GM21825 (cell line): ENCODE measurements around the gene TOX3.

Source experiments
- ATAC-seq: cut with Tn5 transposase; IDR thresholded peaks from one replicate; pipeline ENCODE4 v1.9.1; 2021; ENCODE audit warnings: mild to moderate bottlenecking, moderate library complexity; ENCODE audit not compliant: unreplicated experiment

The TOX3 gene

DNA sequence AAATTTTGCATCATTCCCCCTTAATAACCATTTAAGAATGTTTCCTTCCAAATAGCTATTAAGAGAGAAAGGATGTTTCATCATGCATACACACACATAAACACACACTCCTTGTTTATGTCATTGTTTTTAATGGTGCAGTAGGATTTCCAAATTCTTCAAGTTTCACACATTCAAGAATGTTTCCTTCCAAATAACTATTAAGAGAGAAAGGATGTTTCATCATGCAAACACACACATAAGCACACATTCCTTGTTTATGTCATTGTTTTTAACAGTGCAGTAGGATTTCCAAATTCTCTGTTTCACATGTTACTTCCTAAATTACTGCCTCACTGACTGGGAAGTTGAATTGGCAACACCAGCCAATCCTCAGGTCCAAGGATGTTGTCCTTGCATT is 7.8 kb downstream of the TOX3 start:
- ATAC-seq: no peak

DNA sequence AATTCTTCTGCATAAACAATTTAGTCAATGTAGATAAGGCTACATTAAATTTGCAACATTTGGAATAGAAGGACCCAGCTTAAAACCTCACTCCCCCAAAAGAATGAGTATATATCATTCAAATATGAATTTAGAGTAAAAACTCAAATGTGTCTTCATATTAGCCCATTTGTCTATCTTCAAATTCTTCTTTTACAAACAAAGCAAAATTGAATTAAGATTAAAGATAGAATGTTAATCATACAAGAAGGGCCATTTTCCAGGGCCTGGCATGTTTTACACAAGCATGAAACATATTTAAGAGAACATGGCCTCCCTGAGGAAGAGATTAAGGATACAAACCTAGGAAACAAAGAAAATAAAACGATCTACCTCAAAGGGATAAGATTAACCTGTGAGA is 8.4 kb downstream of the TOX3 start:
- no peak for ATAC-seq

DNA sequence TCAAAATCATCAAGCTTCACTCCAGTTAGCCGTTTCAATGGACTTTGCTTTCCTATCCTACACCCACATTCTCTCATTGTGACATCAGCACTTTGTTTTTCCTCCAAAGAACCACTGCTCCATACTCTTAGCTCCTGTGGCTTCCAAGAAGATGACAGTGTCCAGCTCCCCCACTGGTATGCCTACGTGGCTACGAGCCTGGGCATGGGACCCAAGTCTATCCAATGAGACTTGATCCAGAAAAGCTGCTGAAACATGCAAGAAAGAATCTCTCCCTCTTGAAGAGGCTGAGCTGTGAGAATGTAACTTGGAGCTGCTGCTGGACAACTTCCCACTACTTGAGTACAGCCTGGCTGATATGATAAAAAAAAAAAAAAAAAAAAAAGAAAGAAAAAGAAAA is 9.4 kb downstream of the TOX3 start:
- ATAC-seq: no peak

DNA sequence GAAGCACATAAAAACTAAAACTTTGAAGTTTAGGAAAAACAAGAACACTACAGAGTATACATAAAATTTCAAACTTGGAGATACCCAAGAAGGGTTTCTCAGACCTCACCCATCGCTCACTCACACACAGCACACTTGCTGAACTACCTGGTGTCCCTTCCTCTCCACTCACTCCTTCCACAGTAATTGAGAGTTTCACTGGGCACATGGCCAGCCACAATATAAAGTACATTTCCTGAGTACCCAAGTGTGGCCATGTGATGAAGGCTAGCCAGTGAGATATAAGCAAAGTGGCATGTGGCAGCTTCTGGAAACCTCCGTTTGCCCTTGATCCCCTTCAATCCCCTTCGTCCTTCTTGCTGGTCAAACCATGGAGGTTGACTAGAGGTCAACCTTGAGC is 11.9 kb downstream of the TOX3 start:
- no peak for ATAC-seq

DNA sequence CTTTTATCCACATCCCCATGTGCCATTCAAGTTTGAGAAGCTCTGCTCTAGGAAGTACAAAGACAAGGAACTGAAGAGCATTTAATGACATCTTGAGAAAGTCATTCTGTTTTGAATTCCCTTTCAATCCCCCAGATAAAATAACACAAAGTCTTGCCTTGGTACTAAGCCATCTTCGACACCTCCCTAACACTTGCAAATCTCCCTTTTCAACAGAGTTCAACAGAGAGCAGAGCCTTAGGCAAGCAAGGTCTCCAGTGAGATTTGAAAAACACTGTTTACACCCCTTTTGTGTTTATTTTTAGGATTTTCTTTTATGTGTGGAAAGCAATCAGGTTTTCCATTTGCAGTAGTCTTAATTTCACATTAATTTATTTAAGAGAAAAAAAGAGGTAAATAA is 13.6 kb downstream of the TOX3 start:
- no peak for ATAC-seq

DNA sequence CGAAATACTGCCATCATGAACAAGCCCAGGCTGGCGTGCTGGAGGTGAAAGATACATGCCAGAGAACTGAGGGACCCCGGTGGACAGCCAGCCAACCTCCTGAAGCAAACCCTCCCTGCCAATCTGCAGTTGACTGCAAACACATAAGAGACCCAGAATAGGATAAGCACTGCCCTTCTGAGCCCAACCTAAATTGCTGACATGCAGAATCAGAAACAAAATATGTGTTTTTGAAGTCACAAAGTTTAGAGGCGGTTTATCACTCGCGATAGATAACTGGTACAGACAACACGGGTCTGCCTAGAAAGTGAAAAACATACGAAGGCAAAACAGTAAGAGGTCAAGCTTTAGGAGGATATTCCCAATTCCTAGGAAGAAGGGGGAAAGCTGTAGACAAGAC is 14.6 kb downstream of the TOX3 start:
- no peak for ATAC-seq

DNA sequence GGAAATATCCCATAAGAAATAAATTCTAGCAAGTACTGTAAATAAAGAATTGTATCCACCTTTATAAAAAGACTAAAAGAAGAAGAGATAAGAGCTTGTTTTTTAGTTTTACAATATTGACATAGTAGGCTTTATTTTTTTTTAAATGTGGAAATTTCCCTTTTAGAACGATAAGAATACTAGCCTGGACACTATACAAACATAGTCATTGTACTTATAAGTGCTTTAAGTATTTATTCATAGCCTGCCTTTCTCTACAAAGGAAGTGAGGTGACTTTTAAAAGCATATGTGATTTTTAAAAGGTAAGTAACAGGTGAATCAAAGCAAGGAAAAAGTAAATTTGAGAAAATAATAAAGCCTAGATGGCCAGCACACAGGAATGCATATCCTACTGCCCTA is 17.7 kb downstream of the TOX3 start:
- ATAC-seq: no peak

DNA sequence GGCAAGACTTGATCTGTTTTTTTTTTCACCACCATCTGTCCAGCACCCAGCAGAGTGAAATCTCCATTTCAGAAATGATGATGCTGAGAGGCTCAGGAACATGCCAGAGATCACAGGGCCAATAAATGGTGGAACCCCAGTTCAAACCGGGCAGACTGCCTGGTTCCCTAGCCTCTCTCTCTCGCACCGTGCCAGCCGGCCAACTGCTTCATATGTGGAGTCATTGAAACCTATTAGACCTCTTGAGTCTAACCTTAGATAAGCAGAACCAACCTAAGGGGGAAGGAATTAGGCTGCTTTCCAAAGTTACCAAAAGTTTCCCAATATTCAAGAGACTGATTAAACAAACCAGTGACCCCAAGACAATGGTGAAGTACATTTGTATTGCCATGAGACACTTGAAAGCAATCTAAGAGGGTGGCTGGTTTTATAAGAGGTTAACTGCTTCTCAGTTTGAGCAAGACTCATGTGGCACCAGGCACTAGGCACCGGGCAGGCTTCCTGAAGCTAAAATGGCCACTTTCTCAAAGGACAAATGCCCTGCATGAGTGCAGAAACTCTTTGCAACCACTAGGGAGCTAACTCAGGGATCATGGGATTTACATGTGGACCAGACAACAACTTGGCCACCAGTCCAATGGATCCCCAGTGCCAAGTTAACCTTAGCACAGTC is 18.4 kb downstream of the TOX3 start:
- ATAC-seq: no peak

DNA sequence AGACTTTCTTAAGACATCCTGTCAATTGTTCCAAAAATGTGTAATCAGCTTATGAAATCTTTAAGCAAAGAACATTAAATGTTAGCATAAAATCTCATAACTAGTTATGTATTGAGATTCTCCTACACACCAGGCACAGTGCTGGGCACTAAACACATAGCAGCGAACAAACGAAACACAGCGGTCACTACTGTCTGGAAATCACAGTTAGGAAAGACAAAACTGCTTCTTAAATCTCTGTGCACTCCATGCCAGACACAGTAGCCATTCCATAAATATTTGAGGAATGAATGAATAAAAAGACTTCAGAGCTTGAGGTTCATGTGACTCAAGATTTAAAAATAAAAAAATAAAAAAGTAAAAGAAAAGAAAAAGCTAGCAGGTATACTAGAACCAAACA is 20.1 kb downstream of the TOX3 start:
- no peak for ATAC-seq

DNA sequence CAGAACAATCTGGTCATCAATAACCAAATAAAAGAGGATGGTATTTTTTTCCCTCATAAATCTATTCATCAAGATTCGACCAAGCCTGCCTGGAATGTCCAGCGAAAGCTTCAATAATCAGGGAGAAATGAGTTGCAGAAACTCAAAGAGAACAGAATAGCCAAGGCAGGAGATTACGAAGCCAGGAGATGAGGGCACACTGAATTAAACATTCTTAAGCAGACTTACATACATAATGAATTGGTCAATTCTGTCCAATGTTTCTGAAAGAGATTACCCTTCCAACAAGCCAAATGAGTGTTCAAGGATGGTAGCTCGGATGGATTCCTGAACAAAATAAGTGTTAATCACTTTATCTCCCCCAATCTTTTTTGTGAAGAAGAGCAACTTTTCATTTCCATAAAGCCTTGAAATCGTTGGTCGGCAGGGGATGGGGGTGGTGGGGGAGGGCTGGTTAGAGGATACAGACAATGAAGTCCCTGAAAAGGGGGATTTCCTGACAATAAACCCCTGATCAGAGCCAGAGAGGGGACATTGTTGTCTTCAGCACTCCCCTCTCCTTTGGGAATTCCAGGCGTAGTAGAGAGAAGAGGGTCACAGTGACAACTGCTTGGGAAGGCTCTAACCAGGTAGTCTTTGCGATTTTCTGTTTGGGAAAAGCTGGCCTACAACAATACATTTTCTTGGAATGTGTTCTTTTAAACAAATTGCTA is 20.7 kb downstream of the TOX3 start:
- no peak for ATAC-seq

DNA sequence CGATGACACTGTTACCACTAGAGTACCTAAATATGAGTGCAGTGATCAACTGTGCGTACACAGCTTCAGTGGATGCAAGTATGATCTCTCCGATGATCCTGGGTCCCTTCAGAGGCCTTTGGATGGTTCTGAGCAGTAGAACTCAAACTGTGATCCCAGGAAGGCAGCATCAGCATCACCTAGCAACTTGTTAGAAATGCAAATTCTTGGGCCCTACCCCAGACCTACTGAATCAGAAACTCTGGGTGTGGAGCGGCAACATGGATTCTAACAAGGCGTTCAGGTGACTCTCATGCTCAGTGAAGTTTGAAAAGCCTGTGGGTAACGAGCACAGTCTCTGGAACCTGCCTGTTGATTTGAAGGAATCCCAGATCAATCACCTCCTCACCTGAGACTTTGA is 25.4 kb downstream of the TOX3 start:
- no peak for ATAC-seq

DNA sequence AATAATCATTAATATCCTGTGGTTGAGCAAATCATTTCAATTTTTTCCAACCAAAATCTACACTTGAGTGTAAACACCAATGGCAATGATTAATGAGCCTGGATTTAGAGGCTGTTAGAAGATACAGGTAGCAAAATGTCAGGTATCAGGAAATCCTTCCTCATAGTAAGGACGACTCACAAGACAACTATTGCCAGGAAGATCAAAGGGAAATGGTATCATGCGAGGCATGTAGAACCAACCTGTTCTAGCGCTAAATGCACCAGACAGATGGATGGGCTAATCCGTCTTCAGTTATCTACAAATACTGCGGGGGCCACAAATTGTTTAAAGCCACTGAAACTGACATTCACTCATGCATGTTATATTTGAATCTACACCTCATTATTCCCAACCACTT is 28.1 kb downstream of the TOX3 start:
- ATAC-seq: no peak

DNA sequence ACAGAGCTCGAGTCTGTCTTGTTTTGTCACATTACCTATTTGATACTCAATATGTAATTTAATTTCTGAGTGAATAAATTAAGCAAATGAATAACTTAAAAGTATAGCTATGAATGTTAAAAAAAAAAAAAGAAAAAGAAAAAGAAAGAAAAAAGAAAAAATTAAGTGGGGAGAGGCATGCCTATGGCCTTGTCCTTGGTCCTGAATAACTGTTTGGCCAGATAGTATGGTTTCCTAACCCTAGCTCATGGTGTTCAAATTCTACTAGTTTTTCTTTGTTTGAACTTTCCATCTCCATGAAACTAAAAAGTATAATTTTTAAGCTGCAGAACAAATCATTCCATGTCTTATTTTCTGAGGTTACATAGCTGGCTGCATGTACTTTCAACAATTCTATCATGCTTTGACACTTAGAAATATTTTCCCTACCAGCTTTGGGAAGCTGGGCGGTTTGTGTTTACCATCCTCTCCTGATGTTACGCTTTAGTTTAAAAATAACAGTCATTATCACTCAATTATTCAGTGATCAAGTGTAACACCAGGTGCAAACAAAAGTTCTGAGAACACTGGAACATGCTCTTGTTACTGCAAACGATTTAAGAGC is 31.8 kb downstream of the TOX3 start:
- no peak for ATAC-seq

DNA sequence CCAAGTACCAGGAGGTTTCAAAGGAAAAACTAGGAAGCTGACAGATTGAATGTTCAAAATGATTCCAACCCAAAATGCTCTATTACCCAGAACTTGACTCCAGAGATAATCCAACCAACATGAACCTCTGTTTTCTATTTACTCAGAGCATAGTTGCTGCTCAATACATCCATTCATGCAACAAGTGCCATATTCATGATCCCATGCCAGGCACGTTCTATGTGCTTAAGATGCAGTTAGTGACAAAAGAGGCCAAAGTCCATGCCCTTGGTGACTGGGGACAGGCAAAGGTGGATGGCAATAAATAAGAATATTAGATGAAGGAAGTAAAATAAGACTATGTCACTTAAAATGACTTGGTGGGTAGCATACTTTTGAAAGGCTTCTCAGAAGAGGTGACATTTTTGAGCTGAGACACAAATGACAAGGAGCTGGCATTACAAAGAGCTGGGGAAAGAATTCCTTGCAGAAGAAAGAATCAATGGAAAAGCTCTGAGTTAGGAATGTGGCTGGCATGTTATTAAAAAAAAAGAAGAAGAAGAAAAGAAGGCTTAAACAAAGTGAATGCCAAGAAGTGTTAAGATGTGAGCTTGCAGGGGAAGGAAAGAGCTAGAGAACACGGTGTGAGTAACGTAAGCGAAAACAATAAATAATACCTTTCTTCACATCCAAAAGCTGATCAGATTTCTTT is 34.5 kb downstream of the TOX3 start:
- no peak for ATAC-seq

DNA sequence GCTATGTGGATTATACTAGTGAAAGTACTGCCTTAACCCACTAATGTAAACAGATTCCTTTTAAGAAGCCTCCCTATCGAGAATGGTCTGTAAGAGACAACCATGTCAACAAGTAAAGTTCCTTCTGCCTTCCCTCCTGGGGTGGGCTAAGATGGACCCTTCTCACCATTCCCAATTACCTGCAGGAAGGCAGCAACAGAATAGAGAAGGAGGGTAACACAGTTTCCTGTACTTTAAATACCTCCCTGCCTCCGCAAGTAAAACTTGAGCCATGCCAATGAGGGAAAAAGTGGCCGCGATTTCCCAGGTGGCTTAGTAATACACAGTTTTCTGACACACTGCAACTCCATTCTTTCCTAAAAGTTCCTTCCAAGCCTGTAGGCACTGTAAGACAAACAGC is 45.2 kb downstream of the TOX3 start:
- ATAC-seq: no peak

DNA sequence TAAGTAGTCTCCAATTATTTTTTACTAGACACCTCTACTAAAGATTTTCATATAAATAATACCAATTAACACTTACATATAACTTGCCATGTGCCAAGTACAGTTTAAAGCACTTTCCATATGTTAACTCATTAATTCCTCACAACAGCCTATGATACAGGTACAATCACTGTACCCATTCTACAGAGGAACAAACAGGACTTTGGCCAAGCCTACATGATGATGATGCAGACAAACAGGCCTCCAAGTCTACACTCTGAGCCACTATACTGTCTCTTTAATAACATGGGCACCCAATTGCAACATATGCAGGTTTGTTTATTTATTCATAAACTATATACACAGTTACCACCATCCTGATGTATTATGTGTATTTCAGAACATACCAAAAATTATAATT is 46.0 kb downstream of the TOX3 start:
- ATAC-seq: no peak

DNA sequence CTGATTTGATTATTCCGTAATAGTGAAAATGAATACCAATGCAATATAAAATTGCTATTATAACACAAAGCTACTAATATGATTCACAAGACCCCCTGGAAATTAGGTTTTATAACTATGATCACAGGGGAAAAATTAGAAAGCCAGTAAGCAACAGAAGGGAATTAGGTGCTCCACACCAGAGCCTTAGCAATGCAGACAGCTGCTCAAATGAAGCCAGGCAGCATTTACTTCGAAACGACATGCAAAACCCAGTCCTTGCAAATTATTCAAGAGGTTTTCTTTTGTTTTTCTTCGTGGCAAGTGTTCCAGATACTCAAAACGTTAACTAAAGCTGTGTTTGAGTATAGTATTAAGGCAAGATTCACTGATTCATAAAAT is 47.9 kb downstream of the TOX3 start:
- ATAC-seq: no peak

DNA sequence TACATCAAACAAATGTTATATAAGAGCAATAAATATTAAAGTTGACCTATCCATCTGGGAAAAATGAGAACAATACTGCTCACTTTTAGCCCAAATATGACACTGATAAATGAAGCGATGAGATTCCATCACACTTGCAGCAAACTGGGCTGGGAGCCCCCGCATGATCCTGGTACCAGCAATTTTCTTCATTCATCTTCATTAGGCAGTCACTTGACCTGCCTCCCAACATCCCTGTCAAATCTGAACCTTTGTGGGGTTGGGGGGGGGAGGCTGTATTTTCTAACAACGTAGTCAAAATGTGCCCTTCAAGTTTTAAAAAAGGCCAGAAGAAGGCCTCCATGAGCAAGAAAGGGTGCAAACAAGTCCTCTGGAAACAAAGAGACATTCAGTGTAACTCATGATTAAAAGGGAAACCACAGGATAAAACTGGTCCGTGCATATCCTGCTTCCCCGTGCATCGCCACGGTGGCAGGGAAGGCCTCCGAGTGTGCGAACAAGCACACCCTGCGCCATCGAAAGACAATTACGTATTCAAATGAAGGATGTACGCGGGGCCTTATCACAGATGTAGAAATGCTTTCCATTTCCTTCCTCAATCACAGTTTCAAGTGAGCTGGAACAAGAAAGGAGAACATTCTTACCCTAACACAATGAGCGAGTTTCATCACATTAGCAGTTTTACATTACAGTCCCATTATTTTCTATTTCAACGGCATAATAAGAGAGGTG is 48.4 kb downstream of the TOX3 start:
- ATAC-seq: no peak

DNA sequence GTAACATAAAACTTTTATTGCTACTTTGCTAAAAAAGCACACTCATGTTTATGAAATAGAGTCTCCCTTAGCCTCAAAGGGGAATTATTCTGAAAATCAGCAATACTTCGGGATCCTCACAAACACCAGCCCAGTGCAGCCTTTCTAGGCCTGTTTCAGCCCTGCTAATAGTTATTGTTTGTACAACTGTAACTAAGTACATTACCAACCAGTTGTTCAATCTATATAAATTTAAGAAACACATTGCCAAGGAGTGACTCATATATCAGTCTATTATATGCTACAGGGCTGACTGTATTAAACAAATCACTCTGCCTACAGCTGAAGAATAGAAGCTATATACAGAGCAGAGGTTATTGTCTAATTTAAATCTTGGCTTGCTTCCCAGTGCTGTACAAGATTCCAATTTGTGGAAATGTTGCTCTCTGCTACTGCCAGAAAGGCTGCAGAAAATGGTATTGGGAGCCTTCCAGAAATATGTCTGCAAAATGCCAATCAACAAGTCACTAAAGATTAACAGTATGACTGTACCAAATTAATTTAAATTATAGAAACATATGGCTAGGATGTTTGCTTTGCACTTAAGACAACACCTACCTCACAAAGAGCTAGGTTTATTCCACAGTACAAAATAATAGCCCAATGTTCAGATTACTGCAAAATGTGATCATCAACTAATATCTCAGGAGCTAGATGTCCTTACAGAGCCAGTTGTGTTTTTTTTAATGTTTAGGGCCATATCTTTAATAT is 49.7 kb downstream of the TOX3 start:
- ATAC-seq: no peak

DNA sequence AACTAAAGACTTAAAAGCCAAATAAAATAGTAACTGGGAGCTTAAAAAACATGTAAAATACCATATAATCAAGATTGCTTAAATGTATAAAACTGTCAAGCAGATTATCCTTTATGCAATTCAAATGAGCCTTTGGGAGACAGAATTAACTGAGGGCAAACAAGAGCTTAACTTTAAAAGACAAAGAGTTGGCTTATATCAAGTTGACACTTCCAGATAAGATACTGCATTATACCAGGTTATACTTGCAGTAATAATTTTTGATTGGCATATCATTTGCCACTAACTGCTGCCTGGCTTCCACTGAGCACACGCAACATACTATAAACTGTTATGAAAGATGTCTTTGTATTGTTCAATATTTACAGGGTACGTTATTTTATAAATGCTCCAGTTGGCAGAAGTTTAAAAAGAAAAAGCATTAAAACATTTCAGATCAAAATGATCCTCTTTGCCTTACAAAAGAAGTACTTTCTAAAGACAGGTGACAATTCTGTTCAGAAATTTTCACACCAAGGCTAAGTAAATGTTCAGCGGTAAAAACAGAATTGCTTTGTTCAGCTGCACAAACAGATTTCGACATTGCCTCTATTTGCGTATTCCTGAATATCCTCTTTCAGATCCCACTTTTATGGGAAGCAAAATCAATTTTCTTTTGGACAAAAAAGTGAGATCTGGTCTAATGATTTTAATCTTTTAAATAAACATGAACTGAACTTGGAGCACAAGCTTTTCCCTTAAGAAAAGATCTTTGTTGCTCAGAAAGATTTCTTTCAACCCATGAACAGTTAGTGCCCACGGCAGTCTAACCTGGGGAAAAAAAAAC is 50.7 kb downstream of the TOX3 start:
- no peak for ATAC-seq
